B cell (primary cell): Measurements from ENCODE around the gene GRHL3. TPM values are rescaled to one million over a fixed set of nuclear protein-coding genes. Genes with fewer than 3 reads are reported as not detected.

Source experiments
- ATAC-seq: fragments of 200-7000 bp; cut with Tn5 transposase; one replicate; pipeline ENCODE4 v1.10.0; 2021; ENCODE audit warnings: low read depth, mild to moderate bottlenecking, moderate number of reproducible peaks, moderate library complexity
- CTCF ChIA-PET: fragments of 350-600 bp; sonication (Branson Sonifier 250); formaldehyde crosslinking; loops from one replicate; lab custom pipeline; 2021; ENCODE audit warnings: antibody characterized with exemption, inconsistent platforms; lab: Charles Lee
- POLR2A ChIA-PET: fragments of 350-600 bp; sonication (Branson Sonifier 250); formaldehyde crosslinking; loops from one replicate; lab custom pipeline; 2021; ENCODE audit warnings: antibody characterized with exemption; lab: Charles Lee
- DNase-seq: peaks from one replicate; pipeline ENCODE4 v3.0.0; 2013
- H2AFZ ChIP-seq: 2 replicates; pipeline ENCODE4 v1.6.1; 2012; ENCODE audit warnings: mild to moderate bottlenecking, low read depth, low read length; ENCODE audit not compliant: insufficient read depth, poor library complexity, severe bottlenecking
- H3K27ac ChIP-seq, 2 donors: 1 replicate in 1 of 2; 2 replicates in 1 of 2; pipeline ENCODE4 v1.5.1; 2012 to 2013; ENCODE audit warnings: low read length in 2 of 2, mild to moderate bottlenecking in 2 of 2, moderate library complexity in 1 of 2
- H3K27me3 ChIP-seq, 4 experiments: fragments of 200-600 bp in 1 of 4; sonication (generic) in 1 of 4; replicated peaks in 1 of 4; 1 replicate in 2 of 4; 2 replicates in 2 of 4; pipeline versions ENCODE4 v1.6.1 to v1.7.0; 2013 to 2016; ENCODE audit warnings: low read length in 3 of 4, mild to moderate bottlenecking in 2 of 4, mixed read lengths in 1 of 4, moderate library complexity in 1 of 4; ENCODE audit not compliant: insufficient read depth in 4 of 4, control insufficient read depth in 3 of 4; ENCODE audit errors: control extremely low read depth in 1 of 4
- H3K36me3 ChIP-seq, 2 experiments: replicated peaks in 1 of 2; 1 replicate in 1 of 2; 2 replicates in 1 of 2; pipeline versions ENCODE4 v1.6.1 to v1.7.1; 2013; ENCODE audit warnings: low read length in 1 of 2; ENCODE audit not compliant: insufficient read depth in 2 of 2, control insufficient read depth in 1 of 2; ENCODE audit errors: control extremely low read depth in 1 of 2, extremely low read depth in 1 of 2
- H3K4me1 ChIP-seq, 2 donors: fragments of 200-600 bp in 1 of 2; sonication (generic) in 1 of 2; 1 replicate in 1 of 2; 2 replicates in 1 of 2; pipeline versions ENCODE4 v1.5.1 to v1.6.1; 2013 to 2017; ENCODE audit warnings: low read length in 2 of 2; ENCODE audit not compliant: control insufficient read depth in 2 of 2, insufficient read depth in 2 of 2
- H3K4me2 ChIP-seq: replicated peaks from 2 replicates; pipeline ENCODE3; 2012; ENCODE audit warnings: mild to moderate bottlenecking, low read depth, low read length; ENCODE audit not compliant: poor library complexity, severe bottlenecking
- H3K4me3 ChIP-seq, 5 experiments: fragments of 200-600 bp in 1 of 5; sonication (generic) in 1 of 5; 1 replicate in 3 of 5; 2 replicates in 2 of 5; pipeline versions ENCODE4 v1.5.1 to v1.7.0; 2011 to 2016; ENCODE audit warnings: low read length in 4 of 5, mild to moderate bottlenecking in 4 of 5, low read depth in 2 of 5, control low read depth in 1 of 5, moderate library complexity in 1 of 5; ENCODE audit not compliant: insufficient read depth in 1 of 5; ENCODE audit errors: control extremely low read depth in 1 of 5, extremely low read depth in 1 of 5
- H3K79me2 ChIP-seq: fragments of 200-600 bp; sonication (generic); one replicate; pipeline ENCODE4 v1.6.0; 2016; ENCODE audit warnings: low read length; ENCODE audit not compliant: control insufficient read depth, insufficient read depth
- H3K9ac ChIP-seq: fragments of 200-600 bp; sonication (generic); 2 replicates; pipeline ENCODE4 v1.6.1; 2017; ENCODE audit warnings: mild to moderate bottlenecking, low read length, moderate library complexity
- H3K9me3 ChIP-seq, 3 donors: one replicate each; pipeline versions ENCODE4 v1.6.1 to v1.7.1; 2013; ENCODE audit warnings: low read length in 2 of 3; ENCODE audit not compliant: control insufficient read depth in 2 of 3, insufficient read depth in 1 of 3; ENCODE audit errors: control extremely low read depth in 1 of 3
- H4K20me1 ChIP-seq: 2 replicates; pipeline ENCODE4 v1.6.0; 2012; ENCODE audit warnings: mild to moderate bottlenecking, low read length; ENCODE audit not compliant: insufficient read depth, control insufficient read depth, poor library complexity, severe bottlenecking
- H3K27ac Mint-ChIP-seq: one replicate; pipeline ENCODE4 v1.8.0; 2021; ENCODE audit warnings: mixed read lengths
- H3K27me3 Mint-ChIP-seq: one replicate; pipeline ENCODE4 v1.8.0; 2021; ENCODE audit warnings: mixed read lengths
- H3K4me1 Mint-ChIP-seq: one replicate; pipeline ENCODE4 v1.8.0; 2021; ENCODE audit warnings: mixed read lengths
- H3K4me3 Mint-ChIP-seq: one replicate; pipeline ENCODE4 v1.8.0; 2021; ENCODE audit warnings: mixed read lengths
- H3K9me3 Mint-ChIP-seq: one replicate; pipeline ENCODE4 v1.8.0; 2022; ENCODE audit warnings: mixed read lengths; ENCODE audit not compliant: insufficient read depth
- CTCF ChIP-seq: fragments of 200-600 bp; IDR thresholded peaks from one replicate; pipeline ENCODE4 v1.8.0; 2022; ENCODE audit warnings: antibody characterized with exemption, mild to moderate bottlenecking
- EZH2 ChIP-seq: IDR thresholded peaks from 2 replicates; pipeline ENCODE4 v1.6.1; 2012; ENCODE audit warnings: borderline replicate concordance, low read depth, mild to moderate bottlenecking, moderate library complexity, low read length; ENCODE audit not compliant: insufficient read depth, poor library complexity, severe bottlenecking
- WGBS: methylation state at CpG from one replicate; pipeline ENCODE4 v1.1.5; 2013; ENCODE audit warnings: missing lambda C conversion rate; ENCODE audit not compliant: insufficient coverage; 5-methylcytosine and 5-hydroxymethylcytosine counted together
- intact Hi-C: fragments of 100-400 bp; cut with micrococcal nuclease; formaldehyde crosslinking; loops from one replicate; pipeline ENCODE4 v1.10.0; 2022
- polyA plus RNA-seq: library from polyadenylated mRNA; depleted of rRNA; stranded (reverse); fragments of >200 nt; gene quantifications from 2 replicates; pipeline ENCODE4 v1.2.3, GENCODE V29; 2012
- total RNA-seq, 2 donors: library from RNA; stranded (reverse); fragments of 120-200 nt in 1 of 2; gene quantifications; 1 replicate in 1 of 2; 2 replicates in 1 of 2; pipeline versions ENCODE4 v1.2.3 to v1.2.4, GENCODE V29; 2013 to 2022

GRHL3 gene
- total and polyA plus RNA-seq, 2 donors (not counting 1 experiment from before 2014, with no cell fraction given), result not detected

- intact Hi-C loops, result no loop called here
- ChIA-PET CTCF (interaction anchor here (0.8 to 0.9 kb wide), 2 partner anchors 10 to 116 kb away, joined by 3 read pairs; no protein-coding TSS in a partner anchor), POLR2A (no interaction called here)
- TF ChIP-seq CTCF (no peak), EZH2 (no peak)
- Mint-ChIP-seq H3K27ac (no peak overlapping the region), H3K4me3 (no peak overlapping the region), H3K9me3 (peaks cover 2% of the 10 kb centered on the region), H3K4me1 (peaks cover 3% of the 10 kb centered on the region), H3K27me3 (peaks cover 46% of the 10 kb centered on the region)
- WGBS, result no CpG with 5 or more reads among the region's 2 CpGs
- peaks cover 0 to 6% (median 1%) of the 10 kb centered on the region in 3 donors for H3K9me3 ChIP-seq
- no peak overlapping the region for H3K27ac ChIP-seq
- ATAC-seq (no peak), DNase-seq (no peak)
- H2AFZ ChIP-seq, result no peak overlapping the region
- no peak overlapping the region for H3K9ac ChIP-seq
- H3K36me3 ChIP-seq, result no peaks in the 10 kb centered on the region
- no peak overlapping the region for H3K4me2 ChIP-seq
- peaks cover 0 to 10% (median 0%) of the 10 kb centered on the region in 4 experiments for H3K27me3 ChIP-seq
- no peaks in the 10 kb centered on the region for H3K79me2 ChIP-seq
- peaks cover 0 to 3% of the 10 kb centered on the region in 2 donors for H3K4me1 ChIP-seq
- no peaks in the 10 kb centered on the region for H4K20me1 ChIP-seq
- H3K4me3 ChIP-seq, result no peak overlapping the region
Observed at GRCh38 chr1:24275104-24275410, 44.1 kb upstream of the GRHL3 start.

GRCh38 chr1:24275510-24275909 lies 43.6 kb upstream of the GRHL3 start:
- no peak for ATAC-seq
- Histone ChIP-seq H3K79me2 (no peaks in the 10 kb centered on the region), H3K36me3 (no peaks in the 10 kb centered on the region), H3K4me3 (no peak overlapping the region), H2AFZ (no peak overlapping the region), H3K4me1 (peaks cover 0 to 3% of the 10 kb centered on the region in 2 donors), H3K9me3 (peaks cover 0 to 6% (median 1%) of the 10 kb centered on the region in 3 donors), H3K9ac (no peak overlapping the region), H3K27me3 (peaks cover 0 to 10% (median 0%) of the 10 kb centered on the region in 4 experiments), H3K4me2 (no peak overlapping the region), H4K20me1 (no peaks in the 10 kb centered on the region), H3K27ac (no peak overlapping the region)
- Mint-ChIP-seq H3K4me1 (peaks cover 3% of the 10 kb centered on the region), H3K27me3 (peaks cover 43% of the 10 kb centered on the region), H3K9me3 (peaks cover 2% of the 10 kb centered on the region), H3K27ac (no peak overlapping the region), H3K4me3 (no peak overlapping the region)
- CTCF ChIA-PET, result no interaction called here
- TF ChIP-seq CTCF (no peak), EZH2 (no peak)
- 88% methylated on average over 1 of the region's 5 CpGs for WGBS
- no peak for DNase-seq
- POLR2A ChIA-PET, result no interaction called here
- intact Hi-C loops, result no loop called here
